Spleen (tissue), 7 donors: ENCODE data around the gene SHOC2.

Source experiments
- POLR2A ChIP-seq, 3 donors: fragments of 450-650 bp; IDR thresholded peaks; one replicate each; pipeline ENCODE4 v1.5.1; 2017; ENCODE audit warnings: antibody characterized with exemption in 3 of 3, mild to moderate bottlenecking in 1 of 3
- TF ChIP-seq, protein P1 (sequence below), 11 experiments: fragments of 200-600 bp in 7 of 11; fragments of 450-650 bp in 4 of 11; sonication (generic) in 4 of 11; IDR thresholded peaks in 8 of 11; conservative IDR thresholded peaks in 3 of 11; 1 replicate in 7 of 11; 2 replicates in 4 of 11; pipeline versions ENCODE4 v1.4.0 to v1.8.0; 2016 to 2021; ENCODE audit warnings: antibody characterized with exemption in 11 of 11, inconsistent platforms in 4 of 11, mild to moderate bottlenecking in 1 of 11
- donor health status: DM: no; HTN: no; CAD: no; lungs with moderate emphysema.
- donor health status: DM: no; HTN: no; CAD: no.
- donor health status: DM: no; HTN: no; CAD: no.

- TF ChIP-seq, protein P1, sequence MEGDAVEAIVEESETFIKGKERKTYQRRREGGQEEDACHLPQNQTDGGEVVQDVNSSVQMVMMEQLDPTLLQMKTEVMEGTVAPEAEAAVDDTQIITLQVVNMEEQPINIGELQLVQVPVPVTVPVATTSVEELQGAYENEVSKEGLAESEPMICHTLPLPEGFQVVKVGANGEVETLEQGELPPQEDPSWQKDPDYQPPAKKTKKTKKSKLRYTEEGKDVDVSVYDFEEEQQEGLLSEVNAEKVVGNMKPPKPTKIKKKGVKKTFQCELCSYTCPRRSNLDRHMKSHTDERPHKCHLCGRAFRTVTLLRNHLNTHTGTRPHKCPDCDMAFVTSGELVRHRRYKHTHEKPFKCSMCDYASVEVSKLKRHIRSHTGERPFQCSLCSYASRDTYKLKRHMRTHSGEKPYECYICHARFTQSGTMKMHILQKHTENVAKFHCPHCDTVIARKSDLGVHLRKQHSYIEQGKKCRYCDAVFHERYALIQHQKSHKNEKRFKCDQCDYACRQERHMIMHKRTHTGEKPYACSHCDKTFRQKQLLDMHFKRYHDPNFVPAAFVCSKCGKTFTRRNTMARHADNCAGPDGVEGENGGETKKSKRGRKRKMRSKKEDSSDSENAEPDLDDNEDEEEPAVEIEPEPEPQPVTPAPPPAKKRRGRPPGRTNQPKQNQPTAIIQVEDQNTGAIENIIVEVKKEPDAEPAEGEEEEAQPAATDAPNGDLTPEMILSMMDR (IDR thresholded peaks at IDR 0.05 in 8 of 11, conservative IDR thresholded peaks at IDR 0.05 in 3 of 11): no peak
- TF ChIP-seq POLR2A (IDR thresholded peaks at IDR 0.05): no peak
Observed at GRCh38 chr10:110876000-110876399, 43.4 kb upstream of the SHOC2 start.
